ENCODE data around the gene RARRES2.

The RARRES2 gene

DNA sequence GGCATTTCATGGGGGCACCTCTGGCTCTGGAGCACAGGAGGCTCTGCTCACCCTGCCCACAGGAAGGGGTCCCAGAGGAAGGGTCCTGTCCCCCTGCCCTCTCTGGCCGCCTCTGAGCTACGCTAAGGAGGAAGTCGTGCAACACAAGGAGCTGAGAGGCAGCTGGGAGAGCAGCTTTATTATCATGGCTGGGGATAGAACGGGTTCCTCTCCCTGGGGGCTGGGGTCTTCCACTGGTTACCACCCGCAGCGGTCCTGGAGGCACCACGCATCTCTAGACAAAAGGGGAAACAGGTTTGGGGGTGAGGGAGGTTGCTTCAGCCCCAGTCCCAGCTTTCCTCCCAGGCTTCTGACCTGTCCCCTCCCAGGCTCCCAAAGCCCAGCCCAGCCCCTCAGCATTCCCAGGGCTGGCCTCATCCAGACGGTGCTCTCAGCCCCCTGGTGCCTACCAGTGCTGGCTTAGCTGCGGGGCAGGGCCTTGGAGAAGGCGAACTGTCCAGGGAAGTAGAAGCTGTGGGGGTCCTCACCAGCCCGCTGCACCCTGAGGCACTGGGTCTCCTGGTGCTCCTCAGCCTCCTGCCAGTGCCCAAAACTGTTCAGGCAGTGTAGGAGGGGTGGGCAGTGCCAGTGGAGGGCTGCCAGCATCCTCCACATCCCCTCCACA, 3.1 kb downstream of the RARRES2 start:
- no peak for DNase-seq (ENCODE audit: low read depth in 1 of 2, low spot score in 1 of 2)

DNA sequence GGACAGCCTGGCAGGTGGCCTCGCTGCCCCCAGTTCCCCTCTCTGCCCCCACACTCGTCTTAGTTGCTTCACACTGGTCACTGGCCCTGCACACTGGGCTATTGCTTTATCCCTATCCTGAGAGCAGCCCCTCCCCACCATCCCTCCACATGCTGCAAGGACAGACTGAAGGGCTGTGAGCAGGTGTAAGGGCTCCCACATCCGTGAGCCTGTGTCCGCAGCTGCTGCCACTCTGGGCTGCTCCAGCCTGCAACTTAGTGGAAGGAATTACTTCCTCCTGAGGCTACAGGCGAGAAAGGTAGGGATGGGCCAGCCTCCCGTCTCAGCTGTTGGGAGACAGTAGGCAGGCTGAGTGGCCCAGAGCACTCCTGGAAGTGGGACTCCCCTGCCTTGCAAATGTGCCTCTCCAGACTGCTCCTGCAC, 3.8 kb downstream of the RARRES2 start:
- DNase-seq (ENCODE audit: low read depth in 1 of 2, low spot score in 1 of 2): no peak

DNA sequence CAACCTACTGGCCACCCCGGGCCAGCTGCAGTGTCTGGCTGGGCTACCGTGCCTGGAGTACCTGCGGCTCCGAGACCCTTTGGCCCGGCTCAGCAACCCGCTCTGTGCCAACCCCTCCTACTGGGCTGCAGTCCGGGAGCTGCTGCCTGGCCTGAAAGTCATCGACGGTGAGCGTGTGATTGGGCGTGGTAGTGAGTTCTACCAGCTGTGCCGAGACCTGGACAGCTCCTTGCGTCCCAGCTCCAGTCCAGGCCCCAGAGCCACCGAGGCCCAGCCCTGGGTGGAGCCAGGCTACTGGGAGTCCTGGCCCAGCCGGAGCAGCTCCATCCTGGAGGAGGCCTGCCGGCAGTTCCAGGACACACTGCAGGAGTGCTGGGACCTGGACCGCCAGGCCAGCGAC, 4.2 kb downstream of the RARRES2 start:
- DNase-seq (ENCODE audit: low read depth in 1 of 2, low spot score in 1 of 2): no peak

DNA sequence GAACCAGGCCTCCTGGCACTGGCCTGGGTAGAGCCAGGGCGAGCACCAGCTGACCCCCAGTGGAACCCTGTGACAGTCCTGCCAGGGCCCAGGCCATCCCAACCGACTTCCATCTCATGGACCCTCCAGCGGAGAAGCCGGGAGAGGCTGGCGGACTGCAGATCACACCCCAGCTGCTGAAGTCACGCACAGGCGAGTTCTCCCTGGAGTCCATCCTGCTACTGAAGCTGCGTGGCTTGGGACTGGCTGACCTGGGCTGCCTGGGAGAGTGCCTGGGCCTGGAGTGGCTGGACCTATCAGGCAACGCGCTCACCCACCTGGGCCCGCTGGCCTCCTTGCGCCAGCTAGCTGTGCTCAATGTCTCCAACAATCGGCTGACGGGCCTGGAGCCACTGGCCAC, 4.7 kb downstream of the RARRES2 start:
- no peak for DNase-seq (ENCODE audit: low read depth in 1 of 2, low spot score in 1 of 2)

DNA sequence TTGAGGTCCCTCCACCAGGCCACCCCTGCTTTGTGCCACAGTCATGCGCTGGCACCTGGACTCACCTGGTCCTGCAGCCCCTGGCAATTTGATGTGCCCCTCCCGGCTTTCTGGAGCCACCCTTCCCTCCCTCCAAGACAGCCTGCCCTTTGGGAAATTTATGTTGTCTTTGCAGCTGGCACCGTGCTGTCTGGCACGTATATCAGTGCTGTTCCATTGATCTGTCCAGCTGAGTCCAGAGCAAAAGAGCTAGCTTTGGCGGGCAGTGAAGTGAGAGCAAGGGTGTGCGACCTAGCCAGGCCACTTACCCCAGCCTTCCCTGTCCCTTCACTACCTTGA, 5.7 kb downstream of the RARRES2 start:
- DNase-seq (ENCODE audit: low read depth in 1 of 2, low spot score in 1 of 2): no peak

DNA sequence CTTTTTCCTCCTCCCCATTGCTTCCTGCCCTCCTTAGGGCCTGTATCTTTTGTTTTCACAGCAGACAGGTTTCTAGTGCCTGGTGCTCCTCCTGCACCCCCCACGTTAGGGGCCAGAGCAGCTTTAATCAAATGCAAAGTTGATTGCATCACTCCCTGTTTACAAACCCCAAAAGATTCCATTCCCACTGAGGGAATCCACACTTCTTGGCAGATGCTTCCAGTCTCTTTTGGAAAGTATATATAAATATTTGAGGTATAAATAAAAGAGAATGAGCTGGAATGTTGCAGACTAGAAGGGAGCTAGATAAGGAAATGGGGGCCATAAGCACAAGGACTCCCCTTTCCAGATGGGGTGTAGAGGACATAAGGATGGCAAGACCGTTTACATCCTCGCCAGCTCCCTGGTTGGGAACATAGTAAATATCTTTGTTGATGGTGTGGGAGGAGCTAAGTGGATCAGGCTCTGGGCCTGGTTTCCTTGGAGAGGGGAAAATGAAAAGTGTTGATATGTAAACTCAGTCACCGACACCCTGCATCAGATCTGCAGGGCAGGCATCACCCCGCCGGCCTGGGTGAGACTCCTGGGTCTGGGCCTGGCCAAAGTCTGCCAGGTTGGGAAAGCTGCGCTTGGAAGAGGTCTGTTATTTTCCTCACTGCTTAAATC, 6.2 kb downstream of the RARRES2 start:
- no peak for DNase-seq (ENCODE audit: low read depth in 1 of 2, low spot score in 1 of 2)

DNA sequence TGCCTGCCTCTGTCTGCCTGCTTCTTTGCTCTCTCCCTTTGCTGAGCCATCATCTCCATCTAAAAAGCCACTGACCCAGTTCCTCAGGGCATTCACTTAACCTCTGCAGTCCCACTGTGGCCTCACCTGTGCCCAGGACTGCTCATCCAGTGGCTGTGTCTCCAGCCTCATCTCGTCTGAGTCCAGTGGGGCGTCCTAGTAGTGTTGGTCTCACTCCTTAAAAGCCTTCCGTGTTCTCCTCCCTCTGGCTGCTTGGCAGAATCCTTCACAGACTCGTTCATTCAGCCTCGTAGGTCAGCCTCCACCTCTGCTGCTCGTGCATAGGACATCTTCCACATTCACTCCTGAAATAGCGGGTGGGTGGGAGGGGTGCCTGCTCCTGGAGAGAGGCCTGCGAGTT, 7.3 kb downstream of the RARRES2 start:
- no peak for DNase-seq (ENCODE audit: low read depth in 1 of 2, low spot score in 1 of 2)

DNA sequence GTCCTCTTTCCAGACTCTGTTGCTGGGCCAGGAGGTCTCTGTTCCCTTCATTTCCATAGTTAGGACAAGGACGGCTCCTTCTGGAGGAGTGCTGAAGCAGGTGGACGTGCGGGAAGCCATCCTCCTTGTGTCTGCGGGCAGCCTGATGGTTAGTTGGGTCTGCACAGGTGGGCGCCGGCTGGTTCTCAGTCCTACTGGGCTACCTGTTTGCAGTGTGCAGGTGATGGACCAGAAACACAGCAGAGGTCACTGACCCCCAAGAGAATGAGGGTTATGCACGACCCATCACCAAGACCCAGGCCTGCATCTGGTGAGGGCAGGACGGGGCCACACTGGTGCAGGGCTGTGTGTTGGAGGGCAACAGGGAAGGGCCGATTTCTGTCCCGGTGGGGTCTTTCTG, 7.8 kb downstream of the RARRES2 start:
- no peak for DNase-seq (ENCODE audit: low read depth in 1 of 2, low spot score in 1 of 2)

DNA sequence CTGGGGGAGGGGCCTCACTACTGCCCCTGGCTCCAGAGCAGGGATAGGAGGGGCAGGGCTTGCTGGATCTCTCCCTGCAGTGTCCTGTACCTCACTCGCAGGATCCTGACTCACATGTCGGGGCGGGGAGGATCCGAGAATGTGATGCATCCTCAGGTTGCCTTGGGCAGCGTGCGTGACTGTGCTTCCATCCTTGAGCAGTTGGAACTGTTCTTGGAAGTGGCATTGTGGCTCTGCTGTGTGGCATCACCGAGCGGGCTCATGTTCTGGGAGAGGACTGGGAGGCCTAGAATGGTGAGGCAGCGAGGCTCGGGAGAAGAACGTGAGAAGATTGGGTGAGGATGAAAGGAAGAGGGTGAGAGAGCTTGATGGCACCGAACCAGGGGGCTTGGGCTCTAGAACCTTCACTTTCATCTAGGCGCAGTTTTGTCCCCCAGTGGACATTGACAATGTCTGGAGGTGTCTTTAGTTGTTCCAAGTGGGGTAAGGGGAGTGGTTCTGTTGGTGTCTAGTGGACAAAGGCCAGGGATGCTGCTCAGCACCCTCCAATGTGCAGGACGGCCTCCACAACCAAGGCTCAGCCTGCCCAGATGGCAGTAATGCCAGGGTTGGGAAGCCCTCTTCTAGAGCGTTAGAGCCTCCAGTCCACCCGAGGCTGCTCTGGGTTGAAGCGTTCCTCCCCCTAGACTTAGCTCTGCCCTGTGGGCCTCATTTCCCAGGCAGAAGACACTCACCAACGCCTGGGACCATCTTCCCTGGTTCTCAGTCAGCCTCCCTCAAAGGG, 8.4 kb downstream of the RARRES2 start:
- no peak for DNase-seq (ENCODE audit: low read depth in 1 of 2, low spot score in 1 of 2)

DNA sequence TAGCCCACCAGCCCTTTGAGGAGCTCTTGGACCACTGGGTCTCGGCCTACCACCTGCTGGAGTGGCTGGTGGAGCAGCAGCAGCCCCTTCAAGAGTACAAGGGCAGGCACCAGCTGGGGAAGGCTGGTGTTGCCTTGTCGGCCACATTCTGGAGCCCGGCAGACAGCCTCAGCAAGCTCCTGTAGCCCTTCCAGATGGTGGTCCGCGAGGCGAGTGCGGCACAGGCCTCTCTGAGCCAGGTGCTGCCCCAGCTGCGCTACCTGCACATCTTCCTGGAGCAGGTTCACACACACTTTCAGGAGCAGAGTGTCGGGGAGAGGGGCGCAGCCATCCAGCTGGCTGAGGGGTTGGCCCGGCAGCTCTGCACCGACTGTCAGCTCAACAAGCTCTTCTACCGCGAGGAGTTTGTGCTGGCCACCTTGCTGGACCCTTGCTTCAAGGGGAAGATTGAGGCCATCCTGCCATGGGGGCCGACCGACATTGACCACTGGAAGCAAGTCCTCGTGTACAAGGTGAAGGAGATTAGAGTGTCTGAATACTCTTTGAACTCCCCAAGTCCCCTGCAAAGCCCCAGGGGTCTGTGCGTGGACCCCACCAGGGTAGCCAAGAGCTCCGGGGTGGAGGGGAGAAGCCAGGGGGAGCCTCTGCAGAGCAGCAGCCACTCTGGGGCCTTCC, 11.1 kb downstream of the RARRES2 start:
- no peak for DNase-seq (ENCODE audit: low read depth in 1 of 2, low spot score in 1 of 2)

DNA sequence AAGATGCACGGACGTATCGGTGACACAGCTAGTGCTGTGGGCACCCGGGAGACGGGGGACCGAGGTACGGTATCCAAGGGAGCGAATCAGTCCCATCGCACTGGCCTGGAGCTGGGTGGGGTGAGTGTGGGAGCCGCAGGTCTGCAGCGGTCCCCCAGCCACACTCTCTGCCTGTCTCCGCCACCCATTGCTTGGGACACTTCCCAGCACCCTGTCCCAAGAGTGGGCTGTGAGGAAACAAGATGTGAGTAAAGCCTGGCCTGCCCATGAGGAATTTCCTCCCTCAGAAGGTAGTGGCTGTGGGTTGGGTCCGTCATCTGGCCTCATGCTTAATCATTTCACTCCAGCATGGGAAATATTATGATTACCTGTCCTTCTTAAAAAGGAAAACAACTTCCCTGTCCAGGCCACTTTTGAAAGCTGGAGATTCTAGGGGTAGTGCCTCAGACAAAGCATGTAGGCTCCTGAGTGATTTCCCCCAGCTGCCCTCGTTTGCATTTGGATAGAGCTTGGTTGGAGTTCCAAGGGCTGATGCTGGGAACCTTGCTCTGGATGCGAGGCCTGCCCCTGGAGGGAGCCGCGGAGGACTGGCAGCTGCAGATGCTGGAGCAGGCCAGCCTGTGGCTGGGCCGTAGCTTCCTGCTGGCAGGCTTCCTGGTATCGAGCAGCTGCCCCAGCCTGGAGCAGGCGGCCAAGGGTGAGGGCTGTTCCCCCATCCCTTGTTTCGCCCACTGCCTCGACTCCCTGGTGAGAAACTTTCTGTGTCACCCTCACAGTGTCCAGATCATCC, 11.9 kb downstream of the RARRES2 start:
- no peak for DNase-seq (ENCODE audit: low read depth in 1 of 2, low spot score in 1 of 2)

DNA sequence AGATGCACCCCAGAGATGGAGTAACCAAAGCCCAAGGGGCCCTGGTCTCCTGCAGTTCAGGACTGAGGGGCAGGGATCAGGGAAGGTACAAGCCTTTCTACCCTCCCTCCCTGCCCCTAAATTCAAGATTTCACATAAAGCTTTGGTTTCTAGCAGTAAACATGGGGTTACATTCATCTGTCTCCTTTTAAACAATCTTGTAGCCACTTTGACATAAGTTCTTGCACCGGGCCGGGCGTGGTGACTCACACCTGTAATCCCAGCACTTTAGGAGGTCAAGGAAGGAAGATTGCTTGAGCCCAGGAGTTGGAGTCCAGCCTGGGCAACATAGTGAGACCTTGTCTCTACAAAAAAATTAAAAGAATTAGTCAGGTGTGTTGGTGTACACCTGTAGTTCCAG, 14.1 kb downstream of the RARRES2 start:
- no peak for DNase-seq (ENCODE audit: low read depth in 1 of 2, low spot score in 1 of 2)

DNA sequence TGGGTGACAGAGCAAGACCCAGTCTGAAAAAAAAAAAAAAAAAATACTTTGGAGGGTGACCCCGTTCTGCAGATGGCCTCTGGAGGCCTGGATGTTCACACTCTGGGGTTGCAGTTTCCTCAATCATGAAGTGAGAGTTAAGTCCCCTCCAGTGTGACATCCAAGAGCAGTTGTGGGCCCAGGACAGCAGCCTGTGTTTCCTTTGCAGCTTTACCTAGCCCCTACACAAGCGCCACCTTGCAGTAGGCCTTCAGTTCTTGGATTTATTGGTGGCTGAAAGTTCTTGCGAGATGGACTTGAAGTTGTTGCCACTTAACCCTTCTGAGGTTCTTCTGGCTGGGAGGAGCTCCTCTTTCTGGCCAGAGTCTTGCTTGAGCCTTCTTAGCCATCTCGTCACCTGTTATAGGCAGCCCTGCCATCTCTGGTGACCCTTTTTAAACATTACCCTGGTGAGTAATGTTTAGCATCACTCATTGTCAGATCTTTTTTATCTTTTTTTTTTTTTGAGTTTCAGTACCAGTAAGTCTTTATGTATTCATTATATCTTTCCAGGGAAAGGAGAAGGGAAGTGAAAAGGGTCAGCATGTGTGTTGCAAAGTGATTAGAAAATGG, 14.7 kb downstream of the RARRES2 start:
- DNase-seq (ENCODE audit: low read depth in 1 of 2, low spot score in 1 of 2): no peak

DNA sequence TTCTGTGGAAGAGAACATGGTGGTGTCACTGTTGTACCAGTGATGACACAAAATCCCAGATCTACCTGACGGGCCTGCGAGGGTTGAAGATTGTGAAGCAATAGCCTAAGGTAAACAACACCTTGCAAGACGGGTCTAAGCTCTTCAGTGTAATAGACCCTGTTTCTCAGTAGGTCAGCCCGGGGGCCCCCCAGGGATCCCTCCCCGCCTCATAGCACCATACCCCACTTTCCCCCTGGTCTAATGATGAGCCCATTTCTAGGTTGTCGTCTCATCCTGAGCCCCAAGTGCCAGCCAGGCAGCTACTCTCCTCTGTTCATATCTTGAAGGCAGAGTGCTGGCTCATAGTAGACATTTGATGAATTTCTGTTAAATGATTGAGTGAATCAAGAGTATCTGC, 15.5 kb downstream of the RARRES2 start:
- DNase-seq (ENCODE audit: low read depth in 1 of 2, low spot score in 1 of 2): no peak

DNA sequence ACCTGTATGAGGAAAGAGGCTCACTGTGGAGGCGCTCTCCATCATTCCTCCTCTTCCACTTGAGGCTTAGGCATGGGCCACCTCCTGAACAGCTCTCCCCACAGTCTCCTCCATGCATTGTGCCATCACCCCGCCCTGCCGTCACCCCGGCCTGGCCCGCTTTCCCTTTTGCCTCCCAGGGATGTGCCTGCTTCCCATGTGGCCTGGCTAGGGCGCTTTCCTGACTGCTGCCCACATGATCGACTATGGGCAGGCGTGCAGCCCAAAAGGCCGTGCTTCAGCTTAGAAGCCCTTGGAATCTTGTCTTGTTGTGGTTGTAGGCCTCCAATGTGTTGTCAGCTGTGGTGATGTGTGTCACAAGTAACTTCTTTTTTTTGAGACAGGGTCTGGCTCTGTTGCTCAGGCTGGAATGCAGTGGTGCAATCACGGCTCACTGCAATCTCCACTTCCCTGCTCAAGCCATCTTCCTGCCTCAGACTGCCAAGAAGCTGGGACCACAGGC, 16.3 kb downstream of the RARRES2 start:
- no peak for DNase-seq (ENCODE audit: low read depth in 1 of 2, low spot score in 1 of 2)

DNA sequence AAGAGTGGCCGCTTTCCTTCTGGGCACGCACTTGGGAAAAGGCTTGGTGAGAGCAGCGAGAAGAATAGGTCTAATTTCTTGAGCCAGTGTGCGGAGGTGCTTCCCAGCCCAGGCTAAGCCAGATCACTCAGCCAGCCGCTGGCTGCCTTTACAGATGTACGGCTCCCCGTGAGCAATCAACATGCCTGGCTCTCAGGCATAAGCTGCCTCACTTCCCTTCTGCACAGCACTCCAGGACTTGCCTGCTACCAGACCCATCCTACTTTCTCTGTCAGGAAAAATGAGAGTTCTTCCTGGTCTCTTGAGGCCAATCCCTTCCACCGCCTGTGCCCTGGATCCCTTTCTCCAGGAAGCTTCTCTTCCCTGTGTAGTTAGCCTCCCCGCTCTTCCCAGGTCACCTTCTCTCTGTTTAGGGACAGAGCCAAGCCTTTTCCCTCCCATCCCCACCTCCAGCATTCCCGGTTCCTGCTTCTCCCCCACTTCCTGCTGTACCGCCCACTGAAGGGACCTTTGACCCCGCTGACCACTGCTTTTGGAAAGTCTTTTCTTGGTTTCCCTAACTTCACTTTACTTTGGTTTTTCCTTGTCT, 17.0 kb downstream of the RARRES2 start:
- DNase-seq (ENCODE audit: low read depth in 1 of 2, low spot score in 1 of 2): no peak

DNA sequence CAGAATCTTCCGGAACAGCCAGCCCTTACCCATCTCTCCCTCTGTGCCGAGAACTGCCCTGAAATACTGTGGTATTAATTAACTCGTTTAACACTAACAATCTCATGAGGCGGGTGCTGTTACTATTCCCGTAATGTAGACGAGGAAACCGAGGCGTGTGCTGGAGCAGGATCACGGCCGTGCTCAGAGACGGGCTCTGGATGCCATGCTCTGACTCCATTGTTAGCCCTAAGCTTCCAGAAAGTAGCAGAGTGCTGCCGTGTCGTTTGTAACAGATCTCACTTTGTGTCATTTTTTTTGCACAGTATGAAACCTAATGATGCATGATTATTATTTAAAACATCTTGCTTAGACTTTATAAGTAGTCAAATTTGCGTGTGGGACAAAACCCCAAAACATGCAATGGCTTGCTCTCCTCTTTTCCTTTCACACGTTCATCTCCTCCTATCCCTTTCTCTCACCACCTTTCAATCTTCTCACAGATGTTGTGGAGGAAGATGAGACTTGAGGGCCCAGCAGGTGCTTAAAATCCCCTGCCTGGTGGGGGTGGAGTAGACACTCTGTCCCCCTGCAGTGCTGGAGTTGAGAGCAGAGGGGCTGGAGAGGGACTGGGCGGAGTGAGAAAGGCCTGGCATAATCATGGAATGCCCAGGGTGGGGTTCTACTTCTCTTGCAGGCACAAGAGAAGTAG, 17.6 kb downstream of the RARRES2 start:
- peak in 1 of 2 donors; percentile 12 for DNase-seq (ENCODE audit: low read depth in 1 of 2, low spot score in 1 of 2)

DNA sequence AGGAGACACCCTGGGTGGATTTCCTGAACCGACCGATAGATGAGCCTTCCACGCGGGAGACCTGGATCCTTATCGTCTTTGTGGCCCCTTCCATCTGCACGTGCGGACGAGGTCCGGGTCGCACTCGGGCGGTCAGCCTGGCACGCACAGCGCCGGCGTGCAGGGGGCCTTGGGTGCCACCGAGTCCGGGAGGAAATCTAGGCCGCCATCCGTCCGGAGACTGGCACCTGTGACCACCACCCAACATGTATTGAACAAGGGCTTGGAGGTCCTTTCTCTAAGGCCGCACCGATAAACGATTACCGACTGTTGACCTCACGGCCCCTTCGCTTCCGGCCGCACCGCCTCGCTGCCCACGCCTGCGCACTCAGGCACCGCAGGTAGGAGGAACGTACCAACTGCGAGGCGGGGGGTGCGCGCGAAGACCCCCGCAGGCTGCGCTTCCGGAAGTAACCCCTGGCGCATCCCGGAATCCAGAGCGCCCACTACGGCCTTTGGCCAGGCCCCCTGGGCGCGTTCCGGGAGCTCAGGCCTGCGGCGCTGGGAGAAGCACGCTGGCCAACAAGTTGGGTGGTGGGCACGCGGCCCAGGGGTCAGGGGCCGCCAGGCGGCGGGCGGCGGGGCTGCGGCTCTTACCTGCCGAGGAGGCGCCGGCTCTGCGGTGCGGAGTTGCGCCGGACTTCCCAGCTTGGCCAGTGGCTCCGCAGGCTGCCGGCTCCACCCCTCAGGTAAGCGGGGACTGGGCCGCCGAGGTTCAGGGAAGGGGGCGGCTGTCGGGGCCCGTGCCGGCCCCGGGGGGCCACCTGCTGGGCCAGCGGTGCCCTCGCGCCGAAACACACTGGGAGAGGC, 18.4 kb downstream of the RARRES2 start, which contains the start of the genes ACTR3C and LRRC61:
TSS of gene ACTR3C (minus strand) at position 713 of the 849 bp plus-strand sequence. CDS start 28,249 bp downstream, outside the sequence.
TSS of gene LRRC61 (plus strand) at position 523 of the 849 bp plus-strand sequence. CDS start 13,507 bp downstream, outside the sequence.
- peak; percentile 21 to 43 for DNase-seq (ENCODE audit: low read depth in 1 of 2, low spot score in 1 of 2)

All from stimulated activated CD4-positive, alpha-beta T cell treated with anti-CD3 and anti-CD28 coated beads, Interleukin-15, amount 100 ng/mL, for 1 hour (primary cell).